ENCODE results near the gene PRR5. TPM values are rescaled to one million over a fixed set of nuclear protein-coding genes. Genes with fewer than 3 reads are reported as not detected.
"Not testable (repeated sequence)": the region's sequence is repeated elsewhere in the genome, so short reads cannot be mapped to it uniquely, and the experiment has no call there.

PRR5 gene
- total RNA-seq, 1 donor from 2014 or later, result 38.9 TPM

- no peak for DNase-seq (ENCODE audit: low spot score)
These were observed 30.7 kb downstream of the PRR5 start for GRCh38 chr22:44732661-44733060.

DNA sequence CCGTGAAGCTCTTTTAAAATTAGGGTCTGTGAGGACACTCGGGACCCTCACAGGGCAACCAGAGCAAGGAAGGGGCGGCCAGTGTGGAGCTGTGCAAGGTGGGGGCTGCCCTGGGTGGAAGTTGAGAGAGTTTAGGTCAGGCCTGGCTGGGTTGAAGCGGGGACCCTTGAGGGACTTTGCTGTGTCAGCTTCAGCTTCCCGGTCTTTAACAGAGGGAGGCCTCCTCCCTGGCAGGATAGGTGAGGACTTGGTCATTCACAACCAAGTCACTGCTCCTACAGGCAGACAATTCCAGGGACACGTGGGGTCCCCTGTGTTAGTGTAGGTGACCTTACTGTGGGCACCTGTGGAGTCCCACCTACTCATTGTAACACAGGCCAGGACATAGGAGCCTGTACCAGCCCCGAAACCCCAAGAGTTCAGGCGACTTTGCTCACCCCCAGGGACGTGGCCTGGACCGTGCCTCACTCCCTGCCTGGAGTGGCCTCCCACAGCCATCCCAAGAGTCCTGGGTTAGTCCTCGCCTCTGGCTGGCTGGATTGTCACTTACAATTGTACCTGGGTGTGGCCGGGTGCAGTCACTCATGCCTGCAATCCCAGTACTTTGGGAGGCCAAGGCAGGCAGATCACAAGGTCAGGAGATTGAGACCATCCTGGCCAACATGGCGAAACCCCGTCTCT, 31.6 kb downstream of the PRR5 start:
- DNase-seq (ENCODE audit: low spot score), result no peak

DNA sequence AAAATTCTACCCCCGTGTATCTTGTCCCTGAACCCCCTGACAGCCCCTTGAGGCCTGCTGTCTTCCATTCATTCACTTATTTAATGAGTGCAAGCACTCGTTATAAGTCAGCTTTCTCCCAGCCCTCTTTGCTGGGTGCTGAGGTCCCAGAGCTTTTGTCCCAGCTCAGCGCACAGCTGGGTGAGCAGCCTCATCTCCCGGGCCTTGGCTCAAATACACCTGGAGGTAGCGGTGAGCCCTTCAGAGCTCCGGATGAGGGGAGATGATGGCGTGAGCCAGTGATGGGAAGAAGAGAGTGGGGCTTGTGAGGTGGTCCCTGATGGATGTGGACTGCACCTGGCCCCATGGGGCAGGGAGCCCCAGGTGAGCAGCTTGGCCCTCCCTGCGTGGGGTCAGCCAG, 32.3 kb downstream of the PRR5 start:
- DNase-seq (ENCODE audit: low spot score), result no peak

- no peak for DNase-seq (ENCODE audit: low spot score)
These were observed 33.0 kb downstream of the PRR5 start for GRCh38 chr22:44734801-44735517.

- DNase-seq (ENCODE audit: low spot score), result no peak
These were observed 33.8 kb downstream of the PRR5 start for GRCh38 chr22:44735518-44736428.

GRCh38 chr22:44736581-44737405, 34.8 kb downstream of the PRR5 start:
- no peak for DNase-seq (ENCODE audit: low spot score)

DNA sequence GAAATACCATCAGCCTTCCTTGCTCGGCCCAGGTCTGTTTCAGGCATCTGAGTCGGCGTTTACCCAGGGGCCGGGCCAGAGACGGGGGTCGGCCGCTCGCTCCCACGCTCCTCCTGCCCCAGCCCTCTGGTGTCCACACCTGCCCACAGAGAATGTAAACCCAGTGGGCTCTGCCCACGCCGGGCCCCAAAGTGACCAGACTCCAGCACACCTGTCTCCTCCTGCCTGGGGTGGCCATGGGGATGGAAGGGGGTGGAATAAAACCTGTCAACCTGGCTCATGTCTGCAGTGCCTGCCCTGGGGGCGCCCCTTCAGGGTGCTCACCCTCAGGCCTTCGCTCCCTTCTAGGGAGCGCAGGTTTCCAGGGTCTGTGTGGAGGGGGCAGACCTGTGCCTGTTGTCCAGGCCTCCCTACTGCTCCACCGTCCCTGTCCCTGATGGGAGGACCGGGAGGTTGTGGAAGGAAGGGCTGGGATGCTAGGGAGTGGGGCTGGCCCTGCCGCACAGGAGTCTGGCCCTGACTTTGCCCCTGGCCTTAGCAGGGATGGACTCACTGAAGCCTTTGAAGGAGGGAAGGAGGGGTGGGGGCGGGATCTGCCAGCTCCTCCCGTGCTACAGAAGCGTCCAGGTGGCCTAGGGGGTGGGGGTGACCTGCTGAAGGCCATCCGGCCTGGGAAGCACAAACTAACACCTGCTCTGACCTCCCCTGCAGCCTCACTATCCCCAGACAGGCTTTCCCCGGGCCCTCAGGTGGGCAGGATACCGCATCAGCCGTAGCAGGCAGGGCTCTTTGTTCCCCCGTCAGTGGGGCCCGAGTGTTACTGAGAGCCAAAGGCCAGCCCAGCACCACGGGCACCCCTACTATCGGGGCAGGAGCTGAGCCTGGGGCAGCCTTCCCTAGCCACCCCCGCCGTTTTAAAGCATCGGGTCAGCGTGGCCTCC, 35.7 kb downstream of the PRR5 start:
- no peak for DNase-seq (ENCODE audit: low spot score)

DNA sequence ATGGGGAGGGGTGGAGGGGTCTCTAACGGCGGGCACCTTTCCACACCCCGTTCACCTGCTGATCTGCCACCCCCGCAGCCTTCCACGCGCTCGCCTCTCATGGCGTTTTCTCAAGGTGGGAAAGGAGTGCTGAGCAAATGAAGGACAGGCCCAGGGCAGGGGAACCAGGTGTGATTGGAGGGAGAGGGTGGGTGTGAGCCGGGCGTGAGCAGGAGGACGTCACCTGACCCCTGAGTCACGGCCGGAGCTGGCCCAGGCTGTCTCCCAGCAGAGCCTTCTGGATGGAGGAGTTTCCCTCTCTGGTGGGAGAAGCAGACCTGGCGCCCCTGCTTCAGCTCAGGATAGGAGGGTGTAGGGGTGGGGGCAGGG, 36.3 kb downstream of the PRR5 start:
- DNase-seq (ENCODE audit: low spot score), result no peak

DNA sequence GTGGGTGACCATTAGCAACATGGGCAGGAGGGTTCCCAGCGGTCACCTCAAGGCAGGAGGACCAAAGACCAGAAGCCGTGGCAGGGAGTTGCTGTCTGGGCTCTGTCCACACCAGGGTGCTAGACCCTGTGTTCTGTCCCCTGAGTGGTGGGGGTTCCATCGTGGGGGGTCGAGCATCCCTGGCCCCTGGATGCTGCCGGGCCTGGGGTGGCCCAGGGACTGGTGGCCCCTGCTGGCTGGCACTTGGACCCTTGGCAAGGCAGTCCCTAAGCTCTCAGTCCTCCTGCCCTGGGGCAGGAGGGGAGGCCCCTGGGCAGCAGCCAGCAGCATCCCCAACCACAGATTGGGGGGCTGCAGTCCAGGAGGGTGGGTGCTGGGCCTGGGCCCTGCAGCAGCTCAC, 37.0 kb downstream of the PRR5 start:
- DNase-seq (ENCODE audit: low spot score), result no peak

DNA sequence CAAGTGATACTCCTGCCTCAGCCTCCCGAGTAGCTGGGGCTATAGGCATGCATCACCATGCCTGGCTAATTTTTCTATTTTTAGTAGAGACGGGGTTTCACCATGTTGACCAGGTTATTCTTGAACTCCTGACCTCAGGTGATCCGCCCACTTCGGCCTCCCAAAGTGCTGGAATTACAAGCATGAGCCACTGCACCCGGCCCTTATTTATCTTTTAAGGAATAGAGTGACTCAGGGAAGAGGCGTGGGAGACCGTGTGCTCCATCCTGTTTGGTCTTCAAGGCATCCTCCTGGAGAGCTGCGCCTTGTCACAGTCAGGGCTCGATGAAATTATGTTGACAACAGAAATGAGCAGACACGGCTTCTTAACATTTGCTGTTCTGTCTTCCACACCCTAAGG, 37.7 kb downstream of the PRR5 start:
- not testable (repeated sequence) for DNase-seq (ENCODE audit: low spot score)

- no peak for DNase-seq (ENCODE audit: low spot score)
These were observed 38.3 kb downstream of the PRR5 start for GRCh38 chr22:44740307-44740706.

DNA sequence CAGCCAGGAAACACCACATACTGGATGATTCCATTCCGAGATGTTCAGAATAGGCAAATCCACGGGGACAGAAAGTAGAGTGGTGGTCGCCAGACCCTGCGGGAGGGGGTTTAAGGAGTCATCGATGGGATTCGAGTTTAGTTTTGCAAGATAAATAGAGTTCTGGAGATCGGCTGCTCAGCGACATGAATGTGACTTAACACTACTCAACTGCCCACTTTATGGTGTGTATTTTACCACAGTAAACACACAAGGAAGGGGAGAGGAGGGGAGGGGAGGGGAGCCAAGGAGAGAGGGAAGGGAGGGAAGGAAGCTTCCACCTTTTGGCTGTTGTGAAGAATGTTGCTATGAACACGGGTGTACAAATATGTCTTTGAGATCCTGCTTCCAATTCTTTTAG, 39.9 kb downstream of the PRR5 start:
- DNase-seq (ENCODE audit: low spot score), result no peak

GRCh38 chr22:44743247-44743646, 41.2 kb downstream of the PRR5 start:
- no peak for DNase-seq (ENCODE audit: low spot score)

GRCh38 chr22:44743804-44744211, 41.8 kb downstream of the PRR5 start:
- DNase-seq (ENCODE audit: low spot score), result no peak

- DNase-seq (ENCODE audit: low spot score), result no peak
These were observed 44.1 kb downstream of the PRR5 start for GRCh38 chr22:44745853-44746789.

- not testable (repeated sequence) for DNase-seq (ENCODE audit: low spot score)
These were observed 45.8 kb downstream of the PRR5 start for GRCh38 chr22:44747784-44748127.

GRCh38 chr22:44748524-44748923, 46.5 kb downstream of the PRR5 start:
- no peak for DNase-seq (ENCODE audit: low spot score)

GRCh38 chr22:44750481-44750880, 48.5 kb downstream of the PRR5 start:
- DNase-seq (ENCODE audit: low spot score), result no peak
